Kidney capillary endothelial cell (primary cell): ENCODE measurements around the gene ATPAF2.
"Not testable (repeated sequence)": the region's sequence is repeated elsewhere in the genome, so short reads cannot be mapped to it uniquely, and the experiment has no call there.

ENCODE experiments used
- DNase-seq: peaks from one replicate; pipeline ENCODE4 v3.0.0-alpha.2; 2018; ENCODE audit warnings: low spot score

ATPAF2 gene

GRCh38 chr17:18009609-18010420, 29.2 kb downstream of the ATPAF2 start:
- no peak for DNase-seq

- DNase-seq = no peak
Measured at GRCh38 chr17:18008496-18009268, 30.3 kb downstream of the ATPAF2 start.

- DNase-seq = no peak
Measured at GRCh38 chr17:18006495-18007239, 32.3 kb downstream of the ATPAF2 start.

- DNase-seq = no peak
Measured at GRCh38 chr17:18005496-18005895, 33.5 kb downstream of the ATPAF2 start.

- DNase-seq = no peak
Measured at GRCh38 chr17:18004884-18005305, 34.1 kb downstream of the ATPAF2 start.

GRCh38 chr17:18004345-18004744, 34.6 kb downstream of the ATPAF2 start:
- no peak for DNase-seq

- DNase-seq = no peak
Measured at GRCh38 chr17:18002171-18002570, 36.8 kb downstream of the ATPAF2 start.

- no peak for DNase-seq
Measured at GRCh38 chr17:18000030-18000408, 38.9 kb downstream of the ATPAF2 start.

- no peak for DNase-seq
Measured at GRCh38 chr17:17999364-18000029, 39.5 kb downstream of the ATPAF2 start.

GRCh38 chr17:17998934-17999333, 40.0 kb downstream of the ATPAF2 start:
- DNase-seq = no peak

- not testable (repeated sequence) for DNase-seq
Measured at GRCh38 chr17:17995887-17996286, 43.1 kb downstream of the ATPAF2 start.

- no peak for DNase-seq
Measured at GRCh38 chr17:17994271-17995069, 44.5 kb downstream of the ATPAF2 start.

- DNase-seq = no peak
Measured at GRCh38 chr17:17993852-17994251, 45.1 kb downstream of the ATPAF2 start.

- no peak for DNase-seq
Measured at GRCh38 chr17:17993366-17993765, 45.6 kb downstream of the ATPAF2 start.

- DNase-seq = no peak
Measured at GRCh38 chr17:17990282-17990681, 48.7 kb downstream of the ATPAF2 start.

- DNase-seq = no peak
Measured at GRCh38 chr17:17989618-17990017, 49.4 kb downstream of the ATPAF2 start.

GRCh38 chr17:17989081-17989480, 49.9 kb downstream of the ATPAF2 start:
- no peak for DNase-seq

- DNase-seq = no peak
Measured at GRCh38 chr17:17988427-17988945, 50.5 kb downstream of the ATPAF2 start.

- no peak for DNase-seq
Measured at GRCh38 chr17:17987901-17988300, 51.1 kb downstream of the ATPAF2 start.

- DNase-seq = no peak
Measured at GRCh38 chr17:17987187-17987896, 51.6 kb downstream of the ATPAF2 start.
